Measurements from ENCODE around the gene CYP4F22. TPM values are rescaled to one million over a fixed set of nuclear protein-coding genes. Genes with fewer than 3 reads are reported as not detected.

Gene CYP4F22
- total RNA-seq, 1 experiment from 2014 or later = not detected

DNA sequence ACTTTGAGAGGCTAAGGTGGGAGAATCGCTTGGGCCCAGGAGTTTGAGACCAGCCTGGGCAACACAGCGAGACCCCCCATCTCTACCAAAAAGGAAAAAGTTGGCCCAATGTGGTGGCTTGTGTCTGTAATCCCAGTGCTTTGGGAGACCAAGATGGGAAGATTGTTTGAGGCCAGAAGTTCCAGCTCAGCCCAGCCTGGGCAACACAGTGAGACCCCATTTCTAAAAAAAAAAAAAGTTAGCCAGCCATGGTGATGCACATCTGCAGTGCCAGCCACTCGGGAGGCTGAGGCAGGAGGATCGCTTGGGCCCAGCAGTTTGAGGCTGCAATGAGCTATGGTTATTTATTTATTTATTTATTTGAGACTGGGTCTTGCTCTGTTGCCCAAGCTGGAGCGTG is 41.3 kb downstream of the CYP4F22 start:
- BruUV-seq (replicated peaks) = no TSS peak
- no peak for DNase-seq (ENCODE audit: unreplicated experiment)
- Mint-ChIP-seq H3K27ac (ENCODE audit: low read depth, unreplicated experiment) (no peak overlapping the region), H3K9me3 (ENCODE audit: unreplicated experiment) (no peaks in the 10 kb centered on the region), H3K27me3 (ENCODE audit: insufficient read depth, unreplicated experiment) (peaks cover 11% of the 10 kb centered on the region), H3K4me1 (ENCODE audit: insufficient read depth, unreplicated experiment) (no peaks in the 10 kb centered on the region), H3K36me3 (ENCODE audit: insufficient read depth, unreplicated experiment) (no peaks in the 10 kb centered on the region), H3K4me3 (ENCODE audit: unreplicated experiment) (no peak overlapping the region)
- CTCF ChIA-PET = interaction anchor here (0.6 kb wide), 2 partner anchors 214 to 560 kb away, joined by 3 to 6 read pairs; no protein-coding TSS in a partner anchor
- POLR2A ChIA-PET = interaction anchor here (1.1 kb wide), 1 partner anchor 170 kb away, joined by 4 read pairs; the partner anchor contains the start of gene AKAP8
- intact Hi-C loops (cut with micrococcal nuclease) = no loop called here
- TF ChIP-seq, protein P1, sequence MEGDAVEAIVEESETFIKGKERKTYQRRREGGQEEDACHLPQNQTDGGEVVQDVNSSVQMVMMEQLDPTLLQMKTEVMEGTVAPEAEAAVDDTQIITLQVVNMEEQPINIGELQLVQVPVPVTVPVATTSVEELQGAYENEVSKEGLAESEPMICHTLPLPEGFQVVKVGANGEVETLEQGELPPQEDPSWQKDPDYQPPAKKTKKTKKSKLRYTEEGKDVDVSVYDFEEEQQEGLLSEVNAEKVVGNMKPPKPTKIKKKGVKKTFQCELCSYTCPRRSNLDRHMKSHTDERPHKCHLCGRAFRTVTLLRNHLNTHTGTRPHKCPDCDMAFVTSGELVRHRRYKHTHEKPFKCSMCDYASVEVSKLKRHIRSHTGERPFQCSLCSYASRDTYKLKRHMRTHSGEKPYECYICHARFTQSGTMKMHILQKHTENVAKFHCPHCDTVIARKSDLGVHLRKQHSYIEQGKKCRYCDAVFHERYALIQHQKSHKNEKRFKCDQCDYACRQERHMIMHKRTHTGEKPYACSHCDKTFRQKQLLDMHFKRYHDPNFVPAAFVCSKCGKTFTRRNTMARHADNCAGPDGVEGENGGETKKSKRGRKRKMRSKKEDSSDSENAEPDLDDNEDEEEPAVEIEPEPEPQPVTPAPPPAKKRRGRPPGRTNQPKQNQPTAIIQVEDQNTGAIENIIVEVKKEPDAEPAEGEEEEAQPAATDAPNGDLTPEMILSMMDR (IDR thresholded peaks at IDR 0.05; ENCODE audit: unreplicated experiment) = no peak

DNA sequence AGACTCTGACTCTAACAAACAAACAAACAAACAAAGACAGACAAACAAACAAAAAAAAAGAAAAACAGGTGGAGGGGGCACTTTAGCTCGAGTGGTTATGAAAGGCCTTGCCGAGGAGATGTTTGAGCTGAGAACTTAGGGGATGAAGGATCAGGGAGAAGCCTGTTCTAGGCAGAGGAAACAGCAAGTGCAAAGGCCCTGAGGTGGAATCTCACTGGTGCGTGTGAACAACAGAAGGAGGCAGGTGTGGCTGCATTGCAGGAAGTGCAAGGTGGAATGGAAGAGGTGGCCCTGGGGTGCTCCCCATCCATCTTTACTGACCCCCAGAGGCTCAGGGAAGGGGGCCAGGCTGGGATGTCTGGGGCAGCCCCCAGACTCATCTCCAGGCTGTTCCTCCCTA is 41.9 kb downstream of the CYP4F22 start:
- Mint-ChIP-seq H3K9me3 (ENCODE audit: unreplicated experiment) (no peaks in the 10 kb centered on the region), H3K36me3 (ENCODE audit: insufficient read depth, unreplicated experiment) (no peaks in the 10 kb centered on the region), H3K27ac (ENCODE audit: low read depth, unreplicated experiment) (no peak overlapping the region), H3K27me3 (ENCODE audit: insufficient read depth, unreplicated experiment) (peaks cover 11% of the 10 kb centered on the region), H3K4me3 (ENCODE audit: unreplicated experiment) (no peak overlapping the region), H3K4me1 (ENCODE audit: insufficient read depth, unreplicated experiment) (no peaks in the 10 kb centered on the region)
- no TSS peak for BruUV-seq (replicated peaks)
- ChIA-PET CTCF (interaction anchor here (0.6 to 0.9 kb wide), 2 partner anchors 458 to 559 kb away, joined by 4 to 6 read pairs; no protein-coding TSS in a partner anchor), POLR2A (interaction anchor here (0.9 to 1.1 kb wide), 2 partner anchors 131 to 170 kb away, joined by 3 to 4 read pairs; partner anchors contain the start of genes AKAP8 and AKAP8L)
- TF ChIP-seq, protein P1 (IDR thresholded peaks at IDR 0.05; ENCODE audit: unreplicated experiment) = no peak
- intact Hi-C loops (cut with micrococcal nuclease) = no loop called here
- no peak for DNase-seq (ENCODE audit: unreplicated experiment)

DNA sequence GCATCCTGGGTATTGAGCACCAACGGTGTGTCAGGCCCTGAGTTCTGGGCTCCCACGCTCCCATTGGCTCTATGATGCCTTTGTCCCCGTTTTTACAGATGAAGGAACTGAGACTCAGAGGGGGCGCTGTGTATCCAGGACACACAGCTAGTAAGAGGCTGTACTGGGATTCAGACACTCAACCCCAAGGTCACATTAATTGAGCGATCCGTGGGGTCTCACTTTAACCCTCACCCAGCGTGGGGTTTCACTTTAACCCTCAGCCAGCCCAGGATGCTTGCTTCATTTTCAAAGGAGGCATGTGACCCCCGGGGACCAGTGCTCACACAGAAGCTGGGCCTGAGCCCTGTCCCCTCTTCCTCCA is 42.6 kb downstream of the CYP4F22 start:
- intact Hi-C loops (cut with micrococcal nuclease) = no loop called here
- DNase-seq (ENCODE audit: unreplicated experiment) = no peak
- no peaks in the 10 kb centered on the region for H3K9me3 Mint-ChIP-seq (ENCODE audit: unreplicated experiment)
- ChIA-PET CTCF (interaction anchor here (0.8 to 1.0 kb wide), 3 partner anchors 18 to 459 kb away, joined by 3 to 4 read pairs (median 3); no protein-coding TSS in a partner anchor), POLR2A (interaction anchor here (0.9 kb wide), 1 partner anchor 132 kb away, joined by 3 read pairs; the partner anchor contains the start of gene AKAP8L)
- TF ChIP-seq, protein P1 (IDR thresholded peaks at IDR 0.05; ENCODE audit: unreplicated experiment) = no peak
- no peaks in the 10 kb centered on the region for H3K36me3 Mint-ChIP-seq (ENCODE audit: insufficient read depth, unreplicated experiment)
- H3K4me3 Mint-ChIP-seq (ENCODE audit: unreplicated experiment) = no peak overlapping the region
- no TSS peak for BruUV-seq (replicated peaks)
- H3K27me3 Mint-ChIP-seq (ENCODE audit: insufficient read depth, unreplicated experiment) = peaks cover 11% of the 10 kb centered on the region
- H3K27ac Mint-ChIP-seq (ENCODE audit: low read depth, unreplicated experiment) = no peak overlapping the region
- H3K4me1 Mint-ChIP-seq (ENCODE audit: insufficient read depth, unreplicated experiment) = peaks cover 4% of the 10 kb centered on the region

DNA sequence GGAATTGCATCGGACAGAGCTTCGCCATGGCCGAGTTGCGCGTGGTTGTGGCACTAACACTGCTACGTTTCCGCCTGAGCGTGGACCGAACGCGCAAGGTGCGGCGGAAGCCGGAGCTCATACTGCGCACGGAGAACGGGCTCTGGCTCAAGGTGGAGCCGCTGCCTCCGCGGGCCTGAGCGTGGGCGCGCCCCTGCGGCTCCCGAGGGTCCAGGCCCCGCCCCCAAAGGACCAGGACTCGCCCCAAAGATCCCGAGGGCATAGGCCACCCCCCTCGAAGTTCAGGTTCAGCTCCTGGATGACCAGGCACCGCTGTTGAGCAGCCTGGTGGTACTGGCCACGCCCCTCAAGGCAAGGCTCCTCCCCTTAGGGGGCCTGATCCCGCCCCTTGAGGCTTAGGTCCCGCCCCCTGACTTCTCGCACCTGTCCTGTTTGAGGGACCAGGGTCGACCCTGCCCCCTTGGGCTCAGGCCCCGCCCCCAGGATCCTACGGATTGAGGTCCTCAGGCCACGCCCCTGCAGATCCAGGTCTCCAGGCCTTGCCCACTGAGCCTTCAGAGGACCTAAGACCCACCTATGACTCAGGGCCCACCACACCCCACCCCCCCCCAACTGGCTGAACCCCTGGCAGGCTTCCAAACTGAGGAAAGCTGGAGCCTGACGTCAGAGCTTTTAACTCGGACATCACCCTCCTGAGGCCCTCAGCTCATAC is 43.1 kb downstream of the CYP4F22 start:
- Mint-ChIP-seq H3K27me3 (ENCODE audit: insufficient read depth, unreplicated experiment) (peaks cover 11% of the 10 kb centered on the region), H3K36me3 (ENCODE audit: insufficient read depth, unreplicated experiment) (no peaks in the 10 kb centered on the region), H3K4me3 (ENCODE audit: unreplicated experiment) (no peak overlapping the region), H3K4me1 (ENCODE audit: insufficient read depth, unreplicated experiment) (peaks cover 8% of the 10 kb centered on the region), H3K9me3 (ENCODE audit: unreplicated experiment) (no peaks in the 10 kb centered on the region), H3K27ac (ENCODE audit: low read depth, unreplicated experiment) (no peak overlapping the region)
- no TSS peak for BruUV-seq (replicated peaks)
- ChIA-PET POLR2A (no interaction called here), CTCF (interaction anchor here (0.8 to 1.0 kb wide), 2 partner anchors 18 to 24 kb away, joined by 3 read pairs; no protein-coding TSS in a partner anchor)
- TF ChIP-seq, protein P1 (IDR thresholded peaks at IDR 0.05; ENCODE audit: unreplicated experiment) = no peak
- no peak for DNase-seq (ENCODE audit: unreplicated experiment)
- intact Hi-C loops (cut with micrococcal nuclease) = no loop called here

All from MCF 10A (cell line).